Activated CD8-positive, alpha-beta memory T cell treated with anti-CD3 and anti-CD28 coated beads, Interleukin-2, amount 50 U/mL, for 1 hour (primary cell): ENCODE data around the gene AP3D1.
"Not testable (repeated sequence)": the region's sequence is repeated elsewhere in the genome, so short reads cannot be mapped to it uniquely, and the experiment has no call there.

Experiments
- DNase-seq: peaks from one replicate; pipeline ENCODE4 v3.0.0-alpha.2; 2020; ENCODE audit errors: extremely low read depth

The AP3D1 gene

DNA sequence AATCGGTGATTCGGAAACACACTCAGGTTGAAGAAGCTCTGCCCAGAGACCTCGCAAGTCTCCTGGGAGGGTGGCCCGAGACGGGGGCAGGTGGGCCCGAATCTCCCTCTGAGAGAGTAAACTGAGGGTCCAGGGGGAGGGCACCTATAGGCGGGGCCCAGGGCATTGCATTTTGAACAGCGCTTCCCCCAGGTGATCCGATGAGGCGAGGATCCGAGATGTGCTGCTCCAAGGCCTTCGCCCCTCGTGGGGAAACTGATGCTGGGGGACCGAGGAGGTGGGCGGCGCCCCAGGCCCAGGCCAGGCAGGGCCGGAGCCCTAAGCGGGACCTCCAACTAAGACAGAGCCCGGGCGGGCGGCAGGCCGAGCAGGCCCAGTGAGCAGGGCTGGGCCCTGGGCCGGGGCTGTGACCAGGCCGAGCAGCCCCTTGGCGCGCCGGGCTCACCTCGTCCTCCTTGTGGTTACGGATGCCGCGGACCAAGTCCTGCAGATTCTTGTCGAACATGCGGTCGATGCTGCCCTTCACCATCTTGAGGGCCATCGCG lies 500 bp downstream of the AP3D1 start:
- DNase-seq: no peak

GRCh38 chr19:2149980-2150793 lies 1.2 kb downstream of the AP3D1 start:
- DNase-seq: no peak

DNA sequence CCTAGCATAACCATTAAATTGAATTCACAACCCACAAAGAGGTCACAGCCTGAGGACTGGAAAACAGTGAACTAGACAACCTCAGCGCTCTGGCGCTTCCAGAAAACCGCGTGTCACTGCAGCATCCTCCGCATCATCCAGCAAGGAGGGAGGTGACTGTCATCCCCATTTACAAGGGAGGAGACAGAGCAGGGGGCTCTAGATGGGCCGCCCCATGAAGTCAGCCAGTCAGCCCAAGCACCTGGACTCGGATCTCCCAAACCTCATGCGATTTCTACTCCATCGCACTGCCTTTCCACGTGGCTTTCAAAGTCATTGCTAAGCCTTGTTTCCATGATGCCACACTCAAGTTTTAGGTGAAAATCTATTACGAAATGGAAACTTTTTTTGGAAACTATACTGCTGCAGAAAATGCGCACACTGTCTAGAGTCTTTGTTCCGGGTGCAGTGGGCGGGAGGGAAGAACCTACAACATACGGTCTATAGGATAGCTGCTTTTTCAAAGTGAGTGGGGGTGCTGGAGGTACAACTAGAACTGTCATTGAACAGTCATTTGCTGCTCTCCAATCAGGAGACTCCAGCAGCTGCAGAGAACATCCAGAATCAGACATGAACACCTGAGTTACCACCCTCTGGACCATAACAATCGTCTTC lies 2.8 kb downstream of the AP3D1 start:
- no peak for DNase-seq

GRCh38 chr19:2145831-2146241 lies 5.5 kb downstream of the AP3D1 start:
- DNase-seq: no peak

DNA sequence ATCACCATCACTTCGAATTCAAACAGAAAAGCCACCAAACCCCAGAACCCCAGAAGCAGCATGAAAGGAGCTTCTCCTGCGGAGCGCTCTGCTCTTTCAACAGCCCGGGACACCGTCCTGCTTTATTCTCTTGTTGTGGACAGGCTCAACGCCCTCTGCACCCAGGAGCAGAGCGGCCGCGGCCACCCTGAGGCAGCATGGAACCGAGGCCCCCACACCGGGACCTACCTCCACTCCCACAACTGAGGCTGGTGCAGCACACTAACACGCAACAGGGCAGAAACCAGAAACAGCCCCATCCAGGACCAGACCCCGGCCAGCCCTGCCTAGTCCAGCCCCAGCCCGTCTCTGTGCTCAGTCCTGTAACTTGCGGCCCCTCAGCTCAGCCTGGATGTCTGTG lies 7.2 kb downstream of the AP3D1 start:
- DNase-seq: no peak

GRCh38 chr19:2142173-2142829 lies 9.1 kb downstream of the AP3D1 start:
- DNase-seq: no peak

DNA sequence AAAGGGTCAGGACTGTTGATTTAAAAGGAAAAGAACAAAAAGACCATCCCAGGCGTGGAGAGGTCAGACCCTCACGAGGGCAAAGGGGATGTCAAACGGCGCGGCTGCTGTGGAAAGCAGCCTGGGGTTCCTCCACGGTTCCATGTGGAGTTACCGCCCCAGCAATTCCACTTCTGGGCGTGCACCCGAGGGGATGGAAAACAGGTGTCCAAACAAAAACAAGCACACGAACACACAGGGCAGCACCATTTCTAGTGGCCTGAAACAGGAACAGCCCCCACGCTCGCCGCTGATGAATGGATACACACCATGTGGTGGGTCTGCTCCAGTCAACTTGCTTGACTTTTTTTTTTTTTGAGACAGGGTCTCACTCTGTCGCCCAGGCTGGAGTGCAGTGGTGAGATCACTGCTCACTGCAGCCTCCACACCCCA lies 11.2 kb downstream of the AP3D1 start:
- DNase-seq: no peak

GRCh38 chr19:2139385-2140137 lies 11.8 kb downstream of the AP3D1 start:
- DNase-seq: no peak

GRCh38 chr19:2138061-2138728 lies 13.2 kb downstream of the AP3D1 start:
- DNase-seq: no peak

- DNase-seq: no peak
Measured at GRCh38 chr19:2136796-2137195, 14.6 kb downstream of the AP3D1 start.

DNA sequence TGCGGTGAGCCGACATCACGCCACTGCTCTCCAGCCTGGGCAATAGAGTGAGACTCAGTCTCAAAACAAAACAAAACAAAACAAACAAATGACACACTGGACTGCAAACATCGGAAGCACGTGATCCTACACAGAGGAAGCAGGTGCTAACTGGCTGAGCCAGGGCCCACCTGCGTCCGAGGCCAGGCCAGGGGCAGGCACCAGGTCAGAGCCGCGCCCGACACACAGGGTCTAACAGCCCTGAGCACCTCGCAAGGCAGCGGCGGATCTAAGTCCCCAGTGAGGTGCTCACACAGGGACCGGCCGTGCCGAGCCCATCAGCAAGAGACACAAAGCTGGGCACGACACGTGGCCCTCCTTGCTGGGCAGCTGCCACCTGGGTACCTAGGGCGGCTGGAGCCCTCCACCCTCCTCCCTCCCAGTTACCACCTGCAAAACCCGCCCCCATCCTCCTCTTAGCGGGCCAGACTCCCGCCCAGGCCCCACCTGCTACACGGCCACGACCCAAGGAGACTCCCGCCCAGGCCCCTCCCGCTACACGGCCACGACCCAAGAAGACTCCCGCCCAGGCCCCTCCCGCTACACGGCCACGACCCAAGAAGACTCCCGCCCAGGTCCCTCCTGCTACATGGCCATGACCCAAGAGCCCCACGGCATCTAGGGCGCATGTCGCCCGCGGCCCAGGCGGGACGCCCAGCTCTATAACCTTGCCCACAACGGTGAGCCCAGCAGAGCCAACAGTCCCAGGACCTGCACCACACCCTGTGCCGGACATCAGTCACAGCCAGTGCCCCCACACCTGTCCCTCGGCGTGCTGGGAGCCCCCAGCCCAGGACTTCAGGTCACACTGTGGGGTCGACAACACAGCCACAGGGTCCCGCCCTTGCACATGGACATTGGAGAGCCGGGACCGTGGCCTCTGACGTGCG lies 15.6 kb downstream of the AP3D1 start:
- no peak for DNase-seq

DNA sequence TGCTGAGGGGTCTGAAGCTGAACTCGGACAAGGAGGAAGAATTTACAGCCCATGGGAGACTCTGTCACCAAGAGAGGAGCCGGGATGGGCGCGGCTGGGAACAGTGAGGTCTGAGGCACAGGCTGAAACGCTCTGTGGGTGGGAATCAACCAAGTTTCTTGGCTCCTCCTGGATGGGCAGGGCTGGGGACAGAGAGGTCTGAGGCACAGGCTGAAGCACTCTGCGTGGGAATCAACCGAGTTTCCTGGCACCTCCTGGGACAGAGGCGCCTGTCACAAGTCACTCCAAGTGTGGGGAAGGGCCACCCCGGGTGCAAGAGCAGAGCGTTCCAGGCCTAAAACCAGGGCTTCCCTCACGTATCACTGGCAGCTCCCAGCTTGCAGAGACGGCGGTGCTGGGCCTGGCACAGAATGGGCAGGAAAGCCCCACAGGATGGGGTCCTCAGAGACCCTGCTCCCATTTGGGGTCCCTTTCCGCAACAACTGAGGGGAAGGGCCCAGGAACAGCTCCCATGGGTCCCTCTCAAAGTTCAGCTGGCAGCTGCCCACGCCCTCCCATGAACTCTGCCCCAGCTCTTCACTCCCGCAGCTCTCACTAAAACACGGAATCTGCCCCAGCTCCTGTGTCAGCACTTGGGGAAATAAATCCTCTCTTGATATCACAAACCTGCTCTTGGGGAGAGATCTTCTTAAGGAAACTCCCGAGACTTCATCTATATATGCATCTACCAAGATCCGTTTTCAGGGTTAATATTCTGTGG lies 18.5 kb downstream of the AP3D1 start:
- DNase-seq: no peak

GRCh38 chr19:2132191-2132590 lies 19.2 kb downstream of the AP3D1 start:
- DNase-seq: no peak

DNA sequence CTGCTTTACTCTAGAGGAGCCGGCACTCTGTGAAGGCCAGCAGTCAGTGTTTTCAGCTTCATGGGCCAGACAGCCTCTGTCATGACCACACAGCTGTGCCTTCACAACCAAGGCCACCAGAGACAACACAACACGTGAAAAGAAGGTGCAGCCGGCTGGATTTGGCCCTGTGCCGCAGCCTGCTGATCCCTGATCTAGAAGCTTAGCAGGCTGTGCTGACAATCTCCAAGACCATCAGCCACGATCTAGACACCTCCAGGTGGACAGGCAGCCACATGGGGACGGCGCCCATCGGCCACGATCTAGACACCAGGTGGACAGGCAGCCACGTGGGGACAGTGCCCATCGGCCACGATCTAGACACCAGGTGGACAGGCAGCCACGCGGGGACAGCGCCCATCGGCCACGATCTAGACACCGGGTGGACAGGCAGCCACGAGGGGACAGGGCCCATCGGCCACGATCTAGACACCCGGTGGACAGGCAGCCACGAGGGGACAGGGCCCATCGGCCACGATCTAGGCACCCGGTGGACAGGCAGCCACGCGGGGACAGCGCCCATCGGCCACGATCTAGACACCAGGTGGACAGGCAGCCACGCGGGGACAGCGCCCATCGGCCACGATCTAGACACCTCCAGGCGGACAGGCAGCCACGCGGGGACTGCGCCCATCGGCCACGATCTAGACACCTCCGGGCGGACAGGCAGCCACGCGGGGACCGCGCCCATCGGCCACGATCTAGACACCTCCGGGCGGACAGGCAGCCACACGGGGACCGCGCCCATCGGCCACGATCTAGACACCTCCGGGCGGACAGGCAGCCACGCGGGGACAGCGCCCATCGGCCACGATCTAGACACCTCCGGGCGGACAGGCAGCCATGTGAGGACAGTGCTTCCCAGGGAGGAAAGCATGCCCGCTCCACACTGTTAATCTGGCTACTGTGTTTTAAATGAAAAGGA lies 20.1 kb downstream of the AP3D1 start:
- not testable (repeated sequence) for DNase-seq

GRCh38 chr19:2129892-2130770 lies 21.2 kb downstream of the AP3D1 start:
- no peak for DNase-seq

DNA sequence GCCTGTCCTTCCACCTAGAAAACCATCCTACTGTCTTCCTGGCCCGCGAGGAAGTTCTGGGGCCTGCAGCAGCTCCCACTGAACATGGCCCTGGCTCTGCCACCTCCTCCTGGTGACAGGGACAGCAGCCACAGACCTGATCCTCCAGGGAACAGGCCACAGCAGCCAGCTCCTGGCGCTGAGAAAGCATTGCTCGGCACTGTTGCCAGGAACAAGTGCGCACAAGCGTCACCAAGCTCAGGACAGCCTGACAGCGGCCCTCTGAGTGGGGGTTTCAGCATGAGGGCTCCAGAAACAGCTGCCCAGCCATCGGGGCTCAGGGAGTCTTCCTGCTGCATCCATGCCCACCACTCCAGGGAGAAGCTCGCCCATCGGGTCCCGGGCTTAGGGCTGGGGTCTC lies 21.9 kb downstream of the AP3D1 start:
- DNase-seq: no peak

- DNase-seq: no peak
Measured at GRCh38 chr19:2129022-2129421, 22.3 kb downstream of the AP3D1 start.
